DND-41 (cell line): ENCODE results near the gene PRR15L.

Experiments used
- ATAC-seq: fragments of 200-7000 bp; cut with Tn5 transposase; 3 replicates; pipeline ENCODE4 v1.9.1; 2021; ENCODE audit warnings: low read depth; ENCODE audit not compliant: insufficient read depth
- DNase-seq: peaks from one replicate; pipeline ENCODE4 v3.0.0-alpha.2; 2020
- H2AFZ ChIP-seq: 2 replicates; pipeline ENCODE4 v1.6.0; 2012; ENCODE audit warnings: low read depth, low read length
- H3K27ac ChIP-seq: 2 replicates; pipeline ENCODE4 v1.5.1; 2012; ENCODE audit warnings: low read length, inconsistent platforms
- H3K27me3 ChIP-seq: fragments of 200-600 bp; sonication (generic); 2 replicates; pipeline ENCODE4 v1.6.0; 2012; ENCODE audit warnings: low read length, mild to moderate bottlenecking, inconsistent platforms; ENCODE audit not compliant: insufficient read depth, poor library complexity
- H3K36me3 ChIP-seq: 2 replicates; pipeline ENCODE4 v1.5.1; 2012; ENCODE audit warnings: low read length, inconsistent platforms; ENCODE audit not compliant: insufficient read depth
- H3K4me1 ChIP-seq: 2 replicates; pipeline ENCODE4 v1.5.1; 2012; ENCODE audit warnings: mild to moderate bottlenecking, low read length; ENCODE audit not compliant: insufficient read depth
- H3K4me2 ChIP-seq: 2 replicates; pipeline ENCODE4 v1.6.0; 2012; ENCODE audit warnings: mild to moderate bottlenecking, moderate library complexity, low read length, inconsistent platforms; ENCODE audit not compliant: insufficient read depth
- H3K4me3 ChIP-seq, 2 experiments: fragments of 200-600 bp in 1 of 2; shearing (Covaris generic) in 1 of 2; 2 replicates each; pipeline ENCODE4 v1.5.1; 2012 to 2016; ENCODE audit warnings: inconsistent platforms in 2 of 2, low read length in 2 of 2, mild to moderate bottlenecking in 2 of 2, low read depth in 1 of 2, moderate library complexity in 1 of 2
- H3K79me2 ChIP-seq: 2 replicates; pipeline ENCODE4 v1.6.0; 2012; ENCODE audit warnings: low read length, inconsistent platforms; ENCODE audit not compliant: insufficient read depth
- H3K9ac ChIP-seq: 2 replicates; pipeline ENCODE4 v1.6.0; 2012; ENCODE audit warnings: low read depth, mild to moderate bottlenecking, inconsistent platforms, low read length, moderate library complexity
- H3K9me3 ChIP-seq: 2 replicates; pipeline ENCODE4 v1.5.1; 2012; ENCODE audit warnings: low read length, moderate library complexity, mild to moderate bottlenecking, inconsistent platforms; ENCODE audit not compliant: insufficient read depth, severe bottlenecking
- H4K20me1 ChIP-seq: 2 replicates; pipeline ENCODE4 v1.6.0; 2012; ENCODE audit warnings: low read length; ENCODE audit not compliant: insufficient read depth
- CTCF ChIP-seq: IDR thresholded peaks from 2 replicates; pipeline ENCODE4 v1.5.1; 2012; ENCODE audit warnings: borderline replicate concordance, low read length, moderate library complexity, mild to moderate bottlenecking; ENCODE audit not compliant: poor library complexity, severe bottlenecking; ENCODE audit errors: extremely low read depth
- EZH2 ChIP-seq: IDR thresholded peaks from 3 replicates; pipeline ENCODE4 v1.6.1; 2012; ENCODE audit warnings: borderline replicate concordance, low read depth, mild to moderate bottlenecking, moderate library complexity, low read length, inconsistent platforms; ENCODE audit not compliant: severe bottlenecking

The PRR15L gene

GRCh38 chr17:47952171-47953021 lies 5.3 kb downstream of the PRR15L start:
- Histone ChIP-seq H3K79me2 (no peaks in the 10 kb centered on the region), H2AFZ (no peak overlapping the region), H3K4me2 (no peak overlapping the region), H3K27me3 (no peaks in the 10 kb centered on the region), H3K27ac (no peak overlapping the region), H3K4me3 (no peak overlapping the region), H4K20me1 (no peaks in the 10 kb centered on the region), H3K4me1 (peaks cover 10% of the 10 kb centered on the region; the same call in 1 of the 2 replicates), H3K36me3 (peaks cover 8% of the 10 kb centered on the region), H3K9me3 (no peaks in the 10 kb centered on the region), H3K9ac (no peak overlapping the region)
- DNase-seq, result no peak
- TF ChIP-seq EZH2 (no peak), CTCF (no peak)
- ATAC-seq, result no peak

- Histone ChIP-seq H3K9me3 (no peaks in the 10 kb centered on the region), H3K9ac (no peak overlapping the region), H3K4me3 (no peak overlapping the region), H4K20me1 (no peaks in the 10 kb centered on the region), H3K79me2 (no peaks in the 10 kb centered on the region), H3K36me3 (peaks cover 24% of the 10 kb centered on the region), H3K4me1 (peaks cover 10% of the 10 kb centered on the region; the same call in 1 of the 2 replicates), H2AFZ (no peak overlapping the region), H3K4me2 (no peak overlapping the region), H3K27me3 (no peaks in the 10 kb centered on the region), H3K27ac (no peak overlapping the region)
- TF ChIP-seq CTCF (no peak), EZH2 (no peak)
- DNase-seq, result no peak
- no peak for ATAC-seq
Observed at GRCh38 chr17:47950448-47950847, 7.2 kb downstream of the PRR15L start.

GRCh38 chr17:47949946-47950345 lies 7.7 kb downstream of the PRR15L start:
- Histone ChIP-seq H3K4me3 (no peak overlapping the region), H3K9ac (no peak overlapping the region), H4K20me1 (no peaks in the 10 kb centered on the region), H3K79me2 (no peaks in the 10 kb centered on the region), H3K4me1 (peaks cover 10% of the 10 kb centered on the region; the same call in 1 of the 2 replicates), H3K27ac (no peak overlapping the region), H3K36me3 (peaks cover 29% of the 10 kb centered on the region), H3K4me2 (no peak overlapping the region), H2AFZ (no peak overlapping the region), H3K27me3 (no peaks in the 10 kb centered on the region), H3K9me3 (no peaks in the 10 kb centered on the region)
- ATAC-seq (no peak), DNase-seq (no peak)
- TF ChIP-seq EZH2 (no peak), CTCF (no peak)
